Measurements from ENCODE around the gene GHRL.
A peak's percentile ranks its signal among the peaks of the same experiment; 100 is the strongest.

Gene GHRL, protein sequence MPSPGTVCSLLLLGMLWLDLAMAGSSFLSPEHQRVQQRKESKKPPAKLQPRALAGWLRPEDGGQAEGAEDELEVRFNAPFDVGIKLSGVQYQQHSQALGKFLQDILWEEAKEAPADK

DNA sequence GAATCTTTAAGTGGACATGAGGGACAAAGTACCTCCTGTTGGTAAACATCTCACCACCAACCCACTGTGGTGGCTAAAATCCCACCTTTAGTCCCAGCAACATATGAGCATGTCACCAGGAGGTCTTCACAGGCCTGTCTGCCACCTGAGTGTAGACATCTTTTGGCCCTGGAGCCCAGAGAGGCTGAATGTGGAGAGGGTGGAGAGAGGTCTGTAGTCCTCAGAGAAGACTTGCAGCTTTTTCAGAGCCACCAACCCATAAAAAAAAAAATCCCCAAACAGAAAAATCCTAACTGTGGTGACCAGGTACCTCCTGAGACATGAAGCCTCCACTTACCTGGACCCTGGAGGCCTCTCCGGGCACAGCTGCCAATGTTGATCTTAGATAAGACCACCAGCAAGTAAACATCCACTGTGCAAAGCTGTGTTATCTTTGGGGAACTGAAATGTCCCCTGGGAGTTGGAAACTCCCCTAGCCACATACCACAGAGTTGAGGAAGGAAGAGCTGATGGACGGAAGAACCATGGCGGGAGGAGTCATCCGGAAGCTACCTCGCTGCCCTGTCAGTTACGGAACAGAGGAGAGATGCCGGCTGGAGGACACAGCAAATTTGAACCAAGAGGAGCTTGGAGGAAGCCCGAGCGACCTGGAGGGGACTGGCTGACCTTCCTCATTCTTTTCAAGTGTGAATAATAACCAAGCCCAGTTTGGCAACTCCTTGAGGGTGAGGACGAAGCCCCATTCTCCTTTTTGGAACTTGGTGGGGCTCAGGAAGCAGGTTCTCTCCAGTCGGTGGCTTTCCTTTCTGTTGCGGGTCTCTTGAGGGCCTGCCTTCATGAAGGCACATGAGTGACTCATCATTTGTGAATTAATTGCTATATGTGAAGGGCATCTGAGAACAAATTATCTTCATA lies at the start of gene GHRL:
Gene GHRL (minus strand): TSS at position 443 of the 915 bp plus-strand sequence. CDS start 2,767 bp downstream, outside the sequence.
- peak; percentile 51 for DNase-seq

DNA sequence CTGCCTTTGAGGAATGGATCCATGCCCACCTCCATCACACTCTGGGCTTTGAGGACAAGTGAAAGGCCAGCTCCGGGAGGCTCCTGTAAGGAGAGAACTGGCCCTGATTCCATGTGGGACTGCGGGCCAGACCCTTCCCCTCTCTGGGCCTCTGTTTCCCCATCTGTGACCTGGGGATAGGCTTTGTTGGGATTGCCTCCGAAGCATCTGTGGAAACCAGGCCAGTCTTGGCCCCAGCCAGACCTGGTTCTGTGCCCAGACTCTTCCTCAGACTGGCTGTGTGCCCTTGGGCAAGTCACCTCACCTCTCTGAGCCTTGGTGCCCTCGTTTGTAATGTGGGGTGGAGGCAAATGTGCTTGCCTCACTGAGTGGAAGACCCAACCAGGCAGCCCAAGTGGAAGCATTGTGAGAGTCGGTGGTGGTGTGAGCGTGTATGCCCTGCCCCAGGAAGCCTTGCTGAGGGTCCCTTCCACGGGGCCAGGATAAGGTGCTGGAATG lies 49.2 kb upstream of the GHRL start:
- DNase-seq, result no peak

DNA sequence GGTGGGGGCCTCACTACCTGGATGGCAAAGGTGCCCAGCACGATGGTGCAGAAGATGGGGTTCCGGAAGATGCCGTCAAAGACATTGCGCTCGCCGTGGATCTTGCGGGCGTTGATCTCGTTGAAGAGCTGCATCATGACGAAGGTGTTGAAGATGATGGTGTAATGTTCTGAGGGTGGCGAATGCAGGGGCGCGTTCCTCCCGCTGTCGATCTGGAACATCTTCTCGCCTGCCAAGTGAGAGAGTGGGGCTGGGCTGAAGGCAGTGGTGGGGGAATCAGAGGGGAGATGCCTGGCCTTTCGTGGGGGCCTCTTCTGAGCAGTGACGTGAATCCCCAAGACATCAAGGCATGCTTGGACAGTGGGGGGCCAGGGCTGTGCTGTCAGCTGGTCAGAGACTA lies 47.7 kb upstream of the GHRL start:
- no peak for DNase-seq

DNA sequence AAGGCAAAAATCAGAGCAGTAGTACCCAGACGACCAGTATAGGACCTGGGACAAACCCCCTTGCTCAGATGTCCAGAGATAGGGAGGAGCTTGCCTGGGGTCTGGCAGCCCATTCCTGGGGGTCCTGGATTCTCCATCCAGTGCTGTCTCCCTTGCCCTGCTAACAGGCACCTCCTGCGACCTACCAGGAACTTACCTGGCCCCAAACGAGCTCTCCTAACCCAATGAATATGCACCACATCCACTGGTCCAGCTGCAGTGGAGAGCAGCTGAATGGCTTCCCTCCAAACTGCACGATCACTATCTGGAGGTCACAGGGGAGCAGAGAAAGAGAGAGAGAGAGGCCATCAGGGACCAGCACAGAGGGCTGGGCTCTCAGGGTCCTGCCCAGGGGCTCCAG lies 47.3 kb upstream of the GHRL start:
- DNase-seq, result no peak

DNA sequence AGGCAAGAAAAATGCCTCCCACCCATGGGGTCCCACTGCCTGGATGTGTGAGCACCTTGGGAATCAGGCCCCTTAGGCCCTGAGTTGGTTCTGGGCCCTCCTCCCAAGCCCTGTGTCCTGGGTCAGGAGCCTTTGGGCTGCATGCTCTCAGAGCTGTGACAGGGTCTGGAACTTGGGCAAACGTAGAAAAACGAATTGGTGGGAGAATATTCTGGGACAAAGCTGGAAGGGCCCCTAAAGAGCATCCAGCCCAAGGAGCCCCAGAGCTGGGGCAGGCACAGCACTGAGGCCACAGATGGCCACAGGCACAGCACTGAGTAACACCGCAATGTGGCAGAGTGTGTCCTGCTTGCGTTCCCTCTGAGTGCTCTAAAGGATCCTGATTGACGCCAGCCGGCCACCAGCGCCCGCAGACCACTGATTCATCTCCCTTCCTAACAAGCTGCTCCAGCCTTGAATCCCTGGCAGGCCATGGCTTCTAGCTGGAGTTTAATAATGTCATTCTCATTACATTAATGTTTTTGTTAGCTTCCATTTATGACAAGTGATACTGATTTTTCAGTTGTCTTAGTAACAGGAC lies 46.7 kb upstream of the GHRL start:
- DNase-seq, result no peak

DNA sequence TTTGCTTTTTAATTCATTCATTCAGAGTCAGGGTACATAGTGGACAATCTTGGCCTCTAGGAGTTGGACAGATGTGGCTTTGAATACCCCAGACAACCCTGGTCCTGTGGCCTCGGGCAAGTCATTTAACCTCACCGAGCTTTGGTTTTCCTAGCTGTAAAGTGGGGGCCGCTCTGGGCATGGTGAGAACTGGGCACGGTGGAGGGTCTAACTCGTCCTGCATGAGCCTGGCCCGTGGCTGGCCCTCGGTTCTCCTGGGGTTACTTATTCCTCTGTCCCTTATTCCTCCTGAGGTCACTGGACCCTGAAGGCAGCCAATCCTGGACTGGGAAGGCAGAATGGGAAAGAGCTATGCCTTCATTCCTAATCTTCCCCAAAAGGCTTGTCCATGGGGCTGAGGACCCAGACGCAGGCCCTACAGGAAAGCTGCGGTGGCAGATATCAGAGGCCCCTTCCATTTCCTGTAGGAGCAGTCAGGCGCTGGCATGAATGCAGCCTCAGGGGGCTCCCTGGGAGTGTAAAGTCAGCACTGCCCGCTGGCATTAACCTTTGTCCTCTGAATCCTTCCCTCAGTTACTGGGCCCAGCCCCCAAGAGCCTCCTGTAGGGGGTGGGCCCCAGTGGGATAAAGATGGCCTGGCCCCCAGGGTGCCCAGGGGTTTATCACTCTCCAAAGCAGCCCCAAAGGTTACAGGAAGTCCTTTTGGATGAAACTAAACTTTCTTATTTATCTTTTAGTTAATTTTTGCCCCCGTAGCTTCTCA lies 46.0 kb upstream of the GHRL start:
- no peak for DNase-seq

DNA sequence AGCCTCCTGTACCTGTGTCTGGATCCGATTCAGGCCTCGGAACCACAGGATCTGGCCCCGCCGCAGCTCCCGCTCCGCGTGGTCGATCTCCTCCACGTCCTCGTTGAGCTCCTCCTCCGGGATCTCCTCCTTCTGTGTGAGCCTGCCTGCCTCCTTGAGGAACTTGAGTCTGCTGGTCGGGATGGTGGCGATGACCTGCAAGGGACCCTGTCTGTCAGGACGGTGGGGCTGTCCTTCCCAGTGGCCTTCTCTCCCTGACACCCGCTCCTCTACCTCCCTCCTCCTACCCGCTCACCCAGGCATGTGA lies 45.4 kb upstream of the GHRL start:
- no peak for DNase-seq

DNA sequence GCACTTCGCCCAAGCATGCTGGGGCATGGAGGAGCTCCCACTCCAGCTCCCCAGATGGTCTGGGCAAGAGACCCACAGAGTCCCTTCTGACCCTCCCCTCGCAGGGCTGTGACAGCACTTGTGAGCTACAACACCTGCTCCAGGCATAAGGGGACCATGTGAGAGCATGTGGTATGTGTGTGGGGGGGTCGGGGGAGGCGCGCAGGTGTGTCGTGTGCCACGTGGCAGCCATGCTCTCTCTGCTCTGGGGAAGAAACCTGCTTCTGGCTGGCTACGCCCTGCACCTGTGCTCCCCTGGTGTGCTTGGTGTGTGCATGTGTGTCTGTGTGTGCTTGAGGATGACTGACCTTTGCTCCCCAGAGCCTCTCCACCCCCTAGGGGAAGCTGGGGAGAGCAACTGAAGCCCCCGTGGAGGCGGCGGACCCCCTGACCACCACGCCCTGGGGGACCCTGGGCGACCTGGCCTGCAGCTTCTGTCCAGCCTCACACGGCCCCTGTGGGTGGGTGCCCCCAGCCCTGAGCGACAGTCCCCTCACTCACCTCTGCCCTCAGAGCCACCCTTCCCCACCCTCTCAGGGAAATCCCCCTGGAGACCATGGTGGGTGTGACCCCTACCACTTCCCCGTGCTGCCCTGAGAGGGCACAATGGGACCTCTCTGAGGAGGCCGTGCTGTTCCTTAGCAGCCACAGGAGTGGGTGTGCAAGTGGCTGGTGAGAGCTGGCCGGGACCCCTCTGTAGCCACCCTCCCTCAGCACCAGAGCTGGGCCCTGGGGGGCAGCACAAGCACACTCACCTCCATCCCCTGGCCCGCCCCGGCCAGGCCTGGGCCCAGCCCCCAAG lies 44.8 kb upstream of the GHRL start:
- no peak for DNase-seq

DNA sequence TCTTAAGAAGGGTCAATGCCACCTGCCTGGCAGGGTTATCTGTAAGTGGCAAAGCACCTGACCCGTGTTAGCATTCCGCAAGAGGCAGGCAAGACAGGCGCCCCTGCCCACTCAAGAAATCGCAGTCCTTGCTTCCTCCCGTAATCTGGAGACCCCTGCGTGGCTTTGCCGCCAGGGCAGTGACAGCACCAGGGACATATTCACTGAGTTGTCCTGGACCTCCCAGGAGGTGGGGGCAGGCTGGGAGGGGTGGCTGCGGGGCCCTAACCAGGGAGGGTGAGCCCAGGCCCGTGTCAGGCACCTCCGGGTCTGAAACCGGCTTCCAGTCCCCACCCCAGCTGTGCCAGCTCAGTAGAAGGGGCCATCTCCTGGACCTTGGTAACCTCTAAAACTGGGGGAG lies 44.0 kb upstream of the GHRL start:
- no peak for DNase-seq

DNA sequence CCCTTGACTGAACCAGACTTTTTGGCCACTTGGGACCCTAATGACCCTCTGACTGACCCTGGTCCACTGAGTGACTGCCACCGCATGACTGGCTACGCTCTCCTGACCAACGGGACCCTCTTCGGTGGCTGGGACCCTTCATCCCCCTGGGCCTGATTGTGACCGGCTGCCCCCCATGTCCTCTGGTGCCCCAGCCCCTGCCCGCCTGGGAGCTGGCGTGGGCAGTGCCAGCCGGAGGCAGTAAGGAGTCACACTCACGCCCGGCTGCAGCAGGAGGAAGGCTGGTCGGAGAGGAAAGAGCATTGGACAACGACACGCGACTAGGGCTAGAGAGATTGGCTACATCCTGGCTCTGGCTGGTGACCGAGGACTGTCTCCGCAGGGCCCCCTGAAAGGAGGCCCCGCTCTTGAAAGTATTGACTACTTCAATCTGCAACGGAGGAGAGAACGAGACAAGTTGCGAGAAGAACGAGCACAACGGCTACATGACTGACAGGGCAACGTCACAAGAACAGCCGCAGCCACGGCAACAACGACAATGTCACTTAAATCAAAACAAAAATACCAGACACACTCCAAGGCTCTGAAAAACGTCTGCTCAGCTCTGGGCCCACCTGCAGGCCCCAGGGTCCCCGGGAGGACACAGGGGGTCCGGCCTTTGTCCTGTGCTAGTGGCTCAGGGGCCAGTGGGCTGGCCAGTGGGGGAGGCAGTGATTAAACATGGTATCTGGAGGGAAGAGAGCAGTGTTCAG lies 43.3 kb upstream of the GHRL start:
- no peak for DNase-seq

DNA sequence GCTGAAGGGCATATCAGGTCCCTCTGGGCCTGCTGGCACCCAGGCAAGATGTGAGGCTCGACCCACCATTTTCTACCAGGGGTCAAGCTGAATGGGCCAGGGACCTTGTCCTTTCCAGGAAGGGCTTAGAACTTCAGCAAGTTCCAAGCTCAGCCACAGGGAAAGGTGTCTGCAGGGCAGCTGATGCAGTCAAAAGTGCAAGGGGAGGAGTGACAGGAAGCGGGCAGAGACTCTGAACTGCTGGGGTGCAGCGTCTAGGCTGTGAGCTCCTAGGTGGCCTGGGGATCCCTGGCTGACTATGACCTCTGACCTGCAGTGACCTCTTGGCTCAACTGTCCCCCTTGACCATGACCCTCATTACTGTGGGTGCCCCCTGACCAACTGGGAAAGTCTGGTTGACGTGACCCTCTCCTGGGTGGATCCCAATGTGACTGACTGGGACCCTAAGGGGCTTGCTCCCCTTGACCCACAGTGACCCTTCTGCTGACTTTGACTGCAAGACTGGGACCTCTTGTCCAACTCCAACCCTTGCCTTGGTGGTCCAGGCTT lies 42.5 kb upstream of the GHRL start:
- no peak for DNase-seq

DNA sequence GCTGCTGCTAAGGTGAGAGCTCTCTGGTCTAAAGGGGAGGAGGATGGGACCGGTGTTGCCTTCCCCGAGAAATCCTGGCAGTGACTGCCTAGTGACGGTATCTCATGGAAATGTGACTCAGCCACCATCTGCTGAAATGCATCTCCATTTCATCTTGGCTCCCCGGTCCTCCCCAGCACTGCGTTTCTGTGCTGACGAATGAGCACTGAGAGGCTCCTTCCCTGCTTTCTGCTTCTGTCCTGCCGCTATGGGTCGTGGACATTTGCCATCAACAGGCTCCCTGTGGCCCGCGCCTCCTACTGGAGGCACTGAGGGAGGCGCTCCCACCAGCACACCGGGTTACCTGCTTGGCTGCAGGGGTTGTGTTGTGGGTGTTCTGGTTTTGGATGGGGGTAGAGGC lies 41.7 kb upstream of the GHRL start:
- no peak for DNase-seq

DNA sequence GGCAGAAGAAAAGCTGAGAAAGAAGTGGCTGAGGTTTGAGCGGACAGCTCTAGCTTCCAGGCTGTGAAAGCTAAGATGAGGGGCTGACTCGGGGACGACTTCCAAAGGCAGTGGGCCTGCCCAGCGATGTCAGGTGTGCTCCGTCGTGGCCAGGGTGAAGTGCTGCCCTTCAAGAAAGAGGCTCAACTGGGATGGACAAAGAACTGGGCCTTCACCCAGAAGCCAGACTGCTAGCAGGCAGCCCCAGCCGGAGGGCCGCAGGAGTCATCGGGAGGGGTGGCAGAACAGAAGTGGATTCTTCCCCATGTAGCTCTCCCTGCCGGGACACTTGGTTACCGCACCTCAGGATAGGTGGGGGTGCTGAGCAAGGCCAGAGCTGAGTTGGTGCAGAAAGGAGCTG lies 41.3 kb upstream of the GHRL start:
- no peak for DNase-seq

DNA sequence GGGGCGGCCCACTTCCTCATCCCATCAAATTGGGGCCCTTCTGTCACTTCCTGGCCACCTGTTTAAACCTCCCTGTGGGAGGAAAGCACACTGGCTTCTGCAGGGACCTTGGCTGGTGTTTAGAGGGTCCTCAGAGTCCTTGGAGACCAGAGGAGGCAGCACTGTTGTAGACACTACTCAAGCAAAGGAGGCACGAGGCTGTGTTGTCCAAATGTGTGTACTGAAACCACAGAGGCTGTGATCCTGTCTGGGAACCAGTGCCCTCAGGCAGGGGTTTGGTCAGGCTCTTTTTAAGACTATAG lies 40.6 kb upstream of the GHRL start:
- no peak for DNase-seq

DNA sequence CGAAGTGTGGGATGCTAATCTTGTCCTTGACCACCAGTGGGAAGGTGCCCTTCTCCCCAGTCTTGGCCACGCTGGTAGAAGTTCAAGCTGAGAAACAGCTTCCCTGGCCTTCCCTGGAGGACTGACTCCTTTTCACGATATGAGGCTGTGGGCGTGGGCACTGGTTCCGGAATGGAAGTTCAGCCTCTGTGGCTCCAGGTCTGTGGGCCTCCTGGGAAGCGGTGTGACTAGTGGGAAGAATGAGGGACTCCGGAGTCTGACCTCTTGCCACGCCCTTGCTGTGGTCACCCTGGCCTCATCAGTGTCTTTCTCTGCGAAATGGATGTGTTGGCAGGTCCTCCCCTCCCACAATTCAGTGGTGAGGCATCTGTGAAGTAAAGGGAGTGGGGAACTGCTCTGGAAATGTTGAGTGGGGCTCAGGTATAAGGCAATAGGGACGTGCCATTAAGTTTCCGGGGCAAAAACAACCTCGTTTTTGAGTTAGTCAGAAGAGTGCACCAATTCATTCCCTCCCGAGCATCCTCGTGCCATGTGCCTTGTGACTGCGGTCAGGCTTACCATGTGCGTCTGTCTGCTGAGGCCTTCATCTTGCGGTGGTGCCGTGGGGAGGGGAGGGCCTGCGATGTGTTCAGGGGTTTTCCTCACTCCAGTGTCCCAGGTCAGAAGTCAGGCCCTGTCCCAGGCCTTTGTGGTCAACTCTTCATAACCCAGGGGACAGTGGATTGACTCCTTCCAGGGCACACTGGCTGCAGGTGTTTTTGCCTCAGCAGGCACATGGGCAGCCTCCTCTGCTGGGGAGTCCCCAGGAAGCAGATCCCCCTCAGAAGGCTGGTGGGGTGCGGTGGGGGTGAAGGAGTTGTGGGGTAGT lies 40.0 kb upstream of the GHRL start:
- no peak for DNase-seq

DNA sequence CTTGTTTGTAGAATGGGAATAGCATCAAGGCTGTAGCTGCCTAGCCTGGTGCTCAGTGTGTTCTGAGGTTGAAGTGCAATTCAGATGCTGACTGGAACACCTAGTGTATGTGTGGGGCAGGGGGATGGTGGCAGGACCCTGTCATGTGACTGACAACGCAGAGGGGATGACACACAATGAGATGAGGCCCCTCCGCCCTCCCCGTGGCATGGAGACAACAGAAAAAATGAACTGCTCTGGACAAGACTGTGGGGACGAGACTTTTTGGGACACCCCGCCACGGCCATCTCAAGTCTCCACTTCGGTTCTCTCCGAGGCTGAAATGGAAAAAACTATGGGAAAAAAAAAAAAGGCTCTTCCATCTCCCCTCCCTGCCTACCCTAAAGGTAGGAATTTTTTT lies 38.6 kb upstream of the GHRL start:
- DNase-seq, result no peak

DNA sequence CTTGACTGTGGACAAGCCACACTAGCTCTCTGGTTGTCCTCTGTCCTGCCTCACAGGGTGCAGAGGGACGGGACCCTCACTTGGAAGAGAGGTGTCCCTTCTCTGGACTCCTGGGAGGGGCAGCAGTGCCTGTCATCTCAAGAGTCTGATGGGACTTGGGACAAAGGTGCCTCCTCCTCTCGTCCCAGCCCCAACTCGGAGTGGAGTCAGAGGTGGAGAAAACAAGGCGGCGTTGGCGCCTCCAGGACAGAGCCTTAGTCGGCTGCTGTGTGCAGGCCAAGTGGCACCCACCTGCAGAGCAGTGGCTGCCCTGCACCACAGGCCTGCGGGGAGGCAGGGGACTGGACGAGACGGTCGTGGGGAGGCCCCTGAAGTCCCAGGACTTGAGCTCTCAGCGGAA lies 37.6 kb upstream of the GHRL start:
- no peak for DNase-seq

DNA sequence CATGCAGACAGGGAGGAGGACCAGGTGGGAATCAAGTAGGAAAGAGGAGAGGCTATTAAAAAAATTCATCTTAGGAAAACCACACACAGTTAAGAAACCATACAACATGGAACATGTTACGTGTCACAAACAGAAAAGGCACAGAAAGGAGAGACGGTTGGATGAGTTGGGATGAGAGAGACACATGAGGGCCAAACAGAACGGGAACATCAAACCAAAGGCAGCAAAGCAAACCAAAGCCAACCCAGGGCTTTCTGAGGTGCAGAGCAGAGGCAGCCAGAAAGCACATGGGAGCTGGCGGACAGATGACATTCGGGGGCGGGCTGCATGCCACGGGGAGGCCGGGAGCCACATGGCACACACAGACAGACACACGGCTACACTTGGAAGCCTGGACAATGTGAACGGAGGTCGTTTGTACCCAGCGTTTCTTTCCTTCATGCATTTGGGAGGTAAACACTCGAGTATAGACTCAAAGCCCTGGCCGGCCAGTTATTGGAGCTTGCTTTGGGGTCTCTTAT lies 36.8 kb upstream of the GHRL start:
- DNase-seq, result no peak

DNA sequence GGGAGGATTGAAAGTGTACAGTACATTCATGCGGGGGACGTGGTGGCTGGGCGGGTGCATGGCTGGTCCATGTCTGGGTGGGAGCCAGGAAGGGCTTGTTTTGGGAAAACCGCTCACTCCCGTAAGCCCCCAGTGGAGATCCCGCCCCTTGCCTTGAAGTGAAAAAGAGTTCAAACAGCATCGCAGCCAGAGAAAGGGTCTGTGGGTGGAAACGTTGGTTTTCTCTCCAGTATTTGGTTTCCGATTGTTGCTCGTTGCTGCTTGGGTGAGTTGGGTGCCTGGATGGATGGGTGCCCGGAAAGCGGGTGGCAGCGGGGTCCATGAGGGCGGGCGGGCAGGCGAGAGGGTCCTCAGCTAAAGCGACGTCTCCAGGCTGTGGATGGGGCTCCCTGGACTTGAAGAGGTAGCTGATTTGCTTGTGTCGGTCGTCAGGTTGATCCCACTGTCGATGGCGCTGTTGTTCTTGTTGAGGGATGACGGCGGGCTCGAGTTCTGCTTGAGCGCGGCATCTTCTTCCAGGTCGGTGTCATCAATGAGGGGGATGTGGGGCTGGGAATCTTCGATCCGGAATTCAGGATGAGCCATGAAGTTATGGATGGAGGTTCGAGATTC lies 35.8 kb upstream of the GHRL start:
- DNase-seq, result no peak

DNA sequence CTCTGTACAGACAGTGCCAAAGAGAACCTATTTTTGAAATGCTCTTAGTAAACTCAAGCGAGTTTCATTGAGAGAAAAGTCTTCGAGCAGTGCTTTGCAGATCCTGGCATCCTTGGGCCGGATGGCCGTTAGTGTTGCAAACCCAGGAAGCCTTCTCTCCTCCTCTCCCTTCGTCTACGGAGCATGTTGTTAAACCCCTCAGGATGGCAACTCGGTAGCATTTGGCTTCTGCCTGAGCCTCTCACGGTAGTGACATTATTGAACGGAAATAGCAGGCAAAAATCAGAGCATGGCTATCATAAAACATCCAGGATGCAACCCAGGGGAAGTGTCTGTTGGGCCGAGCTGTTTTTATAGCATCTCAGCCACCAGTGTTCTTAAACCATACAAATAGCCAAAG lies 34.8 kb upstream of the GHRL start:
- no peak for DNase-seq
